GM12873 (cell line): ENCODE results near the gene IGSF22.

Experiments used
- CTCF ChIP-seq: IDR thresholded peaks from 2 replicates; pipeline ENCODE4 v1.5.1; 2012; ENCODE audit warnings: low read depth, mild to moderate bottlenecking, moderate library complexity, low read length, control low read depth; ENCODE audit not compliant: insufficient read depth; ENCODE audit errors: missing control alignments

The IGSF22 gene

GRCh38 chr11:18713646-18714442 is 12.1 kb downstream of the IGSF22 start:
- TF ChIP-seq CTCF: no peak

DNA sequence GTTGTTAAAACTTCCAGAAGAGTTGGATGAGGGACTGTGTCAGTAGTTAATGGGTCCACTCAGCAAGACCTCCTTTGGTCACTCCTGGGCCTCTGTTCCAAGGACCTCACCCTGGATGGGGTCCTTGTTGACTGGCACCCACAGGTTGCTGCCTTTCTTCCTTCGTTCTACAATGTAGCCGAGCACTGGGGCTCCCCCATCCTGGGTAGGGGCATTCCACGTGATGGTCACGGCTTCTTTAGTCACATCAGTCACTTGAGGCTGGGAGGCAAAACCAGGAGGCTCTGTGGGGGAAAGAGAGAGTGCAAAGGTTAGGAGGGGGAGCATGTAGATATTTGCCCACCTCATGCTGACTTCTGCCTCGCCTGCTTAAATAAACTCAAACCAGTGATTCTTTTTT is 15.4 kb downstream of the IGSF22 start:
- TF ChIP-seq CTCF: no peak

DNA sequence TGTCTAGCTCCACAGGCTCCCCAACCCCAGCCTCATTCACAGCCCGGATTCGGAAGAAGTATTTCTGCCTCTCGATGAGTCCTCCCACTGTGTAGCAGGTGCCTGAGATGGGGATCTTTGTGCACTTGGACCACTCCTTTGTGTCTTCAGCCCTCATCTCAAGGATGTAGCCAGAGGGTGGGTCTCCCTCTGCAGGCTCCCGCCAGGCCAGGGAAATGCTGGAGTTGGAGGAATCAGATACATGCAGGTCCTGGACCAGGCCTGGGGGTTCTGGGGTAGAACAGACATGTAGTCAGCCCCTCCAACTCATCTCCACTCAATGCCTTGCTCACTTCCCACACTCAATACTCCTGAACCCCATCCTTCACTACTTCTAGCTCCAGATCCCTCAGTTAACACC is 16.6 kb downstream of the IGSF22 start:
- TF ChIP-seq CTCF: no peak

GRCh38 chr11:18707811-18708340 is 18.1 kb downstream of the IGSF22 start:
- TF ChIP-seq CTCF: no peak

DNA sequence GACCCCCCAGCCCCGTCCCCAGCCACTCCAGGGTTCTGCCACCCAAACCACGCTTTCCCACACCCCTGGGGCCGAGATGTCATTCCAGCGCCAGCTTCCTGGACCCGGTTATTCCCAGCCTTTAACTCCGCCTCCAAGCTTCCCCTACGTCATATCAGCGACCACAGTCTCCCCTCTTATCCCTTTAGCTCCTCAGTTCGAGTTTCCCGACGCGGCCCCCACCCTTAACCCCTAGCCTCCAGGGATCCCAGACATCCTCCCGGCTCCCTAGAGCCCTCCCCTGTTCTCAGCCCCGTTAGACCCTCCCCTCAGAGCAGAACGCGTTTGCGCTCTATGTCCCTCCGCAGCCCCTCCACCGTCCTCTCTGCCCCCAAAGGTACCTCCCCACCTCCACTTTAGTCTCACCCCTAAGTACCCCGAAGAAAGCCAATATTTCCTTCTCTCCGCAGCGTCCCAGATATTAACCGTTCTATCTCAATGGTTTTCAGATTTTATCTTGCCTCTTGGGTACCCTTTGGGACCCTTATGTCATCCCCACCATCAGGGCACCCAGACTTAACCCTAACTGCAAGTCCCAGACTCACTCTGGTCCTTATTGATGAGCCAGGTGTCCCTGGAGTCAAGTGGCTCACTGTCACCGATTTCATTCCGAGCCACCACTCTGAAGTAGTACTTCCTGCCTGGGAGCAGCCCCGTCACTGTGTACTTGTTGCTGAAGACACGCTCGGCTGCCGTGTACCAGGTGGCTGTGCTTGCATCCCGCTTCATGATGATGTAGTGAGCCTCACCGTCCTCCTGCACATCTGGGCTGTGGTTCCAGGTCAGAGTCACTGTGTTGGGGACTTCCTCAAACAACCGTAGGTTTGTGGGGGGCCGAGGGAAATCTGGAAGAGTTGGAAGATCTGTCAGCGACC is 19.4 kb downstream of the IGSF22 start:
- no peak for TF ChIP-seq CTCF

- TF ChIP-seq CTCF: no peak
These were observed 20.2 kb downstream of the IGSF22 start for GRCh38 chr11:18705651-18706281.
